H1 (cell line): Measurements from ENCODE around the gene SFT2D1. TPM values are rescaled to one million over a fixed set of nuclear protein-coding genes. Genes with fewer than 3 reads are reported as not detected.

ENCODE experiments used
- CTCF ChIA-PET: fragments of 300-600 bp; sonication (Branson Sonifier 250); formaldehyde crosslinking; loops from one replicate; lab custom pipeline; 2021; ENCODE audit not compliant: partially characterized antibody; lab: Charles Lee
- POLR2A ChIA-PET: fragments of 300-600 bp; sonication (Branson Sonifier 250); formaldehyde crosslinking; loops from one replicate; lab custom pipeline; 2021; ENCODE audit warnings: inconsistent platforms; ENCODE audit not compliant: partially characterized antibody; lab: Charles Lee
- DNase-seq, 2 experiments: peaks; one replicate each; pipeline versions ENCODE4 v3.0.0 to v3.0.0-alpha.2; 2010 to 2022; ENCODE audit warnings: low spot score in 2 of 2, low read depth in 1 of 2, mixed read lengths in 1 of 2
- FAIRE-seq: peaks from 2 replicates; lab custom pipeline; 2011; peaks lifted over from hg19 to GRCh38; lab: Jason Lieb, UNC
- H2AFZ ChIP-seq: 2 replicates; pipeline ENCODE4 v1.8.1; 2012; ENCODE audit warnings: low read length, inconsistent platforms
- H2AK5ac ChIP-seq: 2 replicates; pipeline ENCODE4 v1.6.1; 2013; ENCODE audit warnings: low read depth, low read length
- H2BK120ac ChIP-seq: replicated peaks from 2 replicates; pipeline ENCODE3; 2013; ENCODE audit warnings: low read depth, low read length, inconsistent platforms
- H2BK12ac ChIP-seq: 2 replicates; pipeline ENCODE4 v1.6.1; 2013; ENCODE audit warnings: low read depth, low read length
- H2BK15ac ChIP-seq: 2 replicates; pipeline ENCODE4 v1.6.1; 2013; ENCODE audit warnings: low read length
- H2BK20ac ChIP-seq: 2 replicates; pipeline ENCODE4 v1.6.1; 2013; ENCODE audit warnings: low read length
- H2BK5ac ChIP-seq: 2 replicates; pipeline ENCODE4 v1.6.1; 2013; ENCODE audit warnings: low read depth, low read length
- H3K14ac ChIP-seq: 2 replicates; pipeline ENCODE4 v1.6.1; 2013; ENCODE audit warnings: inconsistent platforms; ENCODE audit not compliant: insufficient read length
- H3K18ac ChIP-seq: 2 replicates; pipeline ENCODE4 v1.6.1; 2013; ENCODE audit warnings: low read length; ENCODE audit errors: extremely low read depth
- H3K23ac ChIP-seq: 2 replicates; pipeline ENCODE4 v1.6.1; 2013; ENCODE audit warnings: inconsistent platforms; ENCODE audit not compliant: insufficient read length
- H3K23me2 ChIP-seq: 2 replicates; pipeline ENCODE4 v1.6.1; 2013; ENCODE audit warnings: low read depth, low read length
- H3K27ac ChIP-seq: 2 replicates; pipeline ENCODE4 v1.6.1; 2011; ENCODE audit warnings: low read depth, low read length, inconsistent platforms
- H3K27me3 ChIP-seq, 4 experiments: replicated peaks in 1 of 4; 1 replicate in 1 of 4; 2 replicates in 3 of 4; pipeline versions ENCODE4 v1.6.1 to v1.8.1; 2011 to 2013; ENCODE audit warnings: low read length in 3 of 4, mild to moderate bottlenecking in 3 of 4, inconsistent platforms in 2 of 4, mixed read lengths in 2 of 4, moderate library complexity in 1 of 4; ENCODE audit not compliant: control insufficient read depth in 3 of 4, insufficient read depth in 3 of 4; ENCODE audit errors: extremely low read depth in 1 of 4
- H3K36me3 ChIP-seq, 4 experiments: 2 replicates each; pipeline versions ENCODE4 v1.6.1 to v1.8.1; 2011 to 2013; ENCODE audit warnings: mild to moderate bottlenecking in 4 of 4, low read length in 3 of 4, moderate library complexity in 2 of 4, control low read depth in 1 of 4, inconsistent platforms in 1 of 4; ENCODE audit not compliant: insufficient read depth in 4 of 4, control insufficient read depth in 2 of 4
- H3K4ac ChIP-seq: replicated peaks from 2 replicates; pipeline ENCODE3; 2013; ENCODE audit warnings: low read length, low read depth, mixed read lengths, inconsistent platforms; ENCODE audit not compliant: insufficient read length
- H3K4me1 ChIP-seq, 4 experiments: replicated peaks in 1 of 4; 1 replicate in 1 of 4; 2 replicates in 3 of 4; pipeline versions ENCODE4 v1.6.1 to v1.8.1; 2011 to 2013; ENCODE audit warnings: low read length in 3 of 4, inconsistent platforms in 2 of 4, mixed read lengths in 1 of 4; ENCODE audit not compliant: insufficient read depth in 4 of 4, control insufficient read depth in 3 of 4
- H3K4me2 ChIP-seq, 2 experiments: 2 replicates each; pipeline versions ENCODE4 v1.6.1 to v1.8.1; 2011 to 2013; ENCODE audit warnings: low read depth in 2 of 2, low read length in 2 of 2, control low read depth in 1 of 2, inconsistent platforms in 1 of 2, mild to moderate bottlenecking in 1 of 2; ENCODE audit not compliant: insufficient read depth in 1 of 2
- H3K4me3 ChIP-seq, 4 experiments: fragments of 200-600, 300-600 bp in 1 of 4; sonication (generic), shearing (Covaris generic), sonication (Bioruptor Twin) in 1 of 4; 2 replicates each; pipeline versions ENCODE4 v1.5.1 to v1.8.1; 2011 to 2016; ENCODE audit warnings: low read length in 4 of 4, low read depth in 3 of 4, control low read depth in 2 of 4, inconsistent platforms in 2 of 4, mild to moderate bottlenecking in 2 of 4, mixed read lengths in 1 of 4, moderate library complexity in 1 of 4; ENCODE audit not compliant: insufficient read depth in 2 of 4; ENCODE audit errors: extremely low read depth in 1 of 4
- H3K56ac ChIP-seq: replicated peaks from 2 replicates; pipeline ENCODE3; 2013; ENCODE audit warnings: low read depth, mild to moderate bottlenecking, mixed read lengths, low read length, inconsistent platforms; ENCODE audit not compliant: insufficient read length
- H3K79me1 ChIP-seq: 2 replicates; pipeline ENCODE4 v1.6.1; 2013; ENCODE audit warnings: low read depth, low read length, control low read depth
- H3K79me2 ChIP-seq, 2 experiments: 2 replicates each; pipeline versions ENCODE4 v1.6.1 to v1.8.1; 2012 to 2013; ENCODE audit warnings: low read length in 2 of 2, mild to moderate bottlenecking in 2 of 2, inconsistent platforms in 1 of 2; ENCODE audit not compliant: insufficient read depth in 2 of 2, control insufficient read depth in 1 of 2
- H3K9ac ChIP-seq, 4 experiments: replicated peaks in 1 of 4; 1 replicate in 1 of 4; 2 replicates in 3 of 4; pipeline versions ENCODE4 v1.6.1 to v1.8.1; 2011 to 2013; ENCODE audit warnings: low read depth in 3 of 4, low read length in 3 of 4, control low read depth in 2 of 4, mild to moderate bottlenecking in 2 of 4, moderate library complexity in 2 of 4, inconsistent platforms in 1 of 4; ENCODE audit errors: extremely low read depth in 1 of 4
- H3K9me3 ChIP-seq, 2 experiments: 2 replicates each; pipeline versions ENCODE4 v1.6.1 to v1.8.1; 2012 to 2013; ENCODE audit warnings: mild to moderate bottlenecking in 2 of 2, moderate library complexity in 2 of 2, control low read depth in 1 of 2, inconsistent platforms in 1 of 2, low read depth in 1 of 2, low read length in 1 of 2, mixed read lengths in 1 of 2; ENCODE audit not compliant: insufficient read depth in 2 of 2
- H4K20me1 ChIP-seq, 2 experiments: replicated peaks in 1 of 2; 2 replicates each; pipeline versions ENCODE3 to v1.8.1; 2011 to 2013; ENCODE audit warnings: inconsistent platforms in 2 of 2, low read length in 2 of 2, mild to moderate bottlenecking in 1 of 2; ENCODE audit not compliant: insufficient read depth in 2 of 2, control insufficient read depth in 1 of 2
- H4K5ac ChIP-seq: 2 replicates; pipeline ENCODE4 v1.6.1; 2013; ENCODE audit warnings: low read length, low read depth, mixed read lengths, inconsistent platforms; ENCODE audit not compliant: insufficient read length
- H4K8ac ChIP-seq: 2 replicates; pipeline ENCODE4 v1.8.0; 2013; ENCODE audit warnings: mild to moderate bottlenecking, moderate library complexity, low read length, inconsistent platforms; ENCODE audit not compliant: insufficient read depth; ENCODE audit errors: extremely low read depth
- H4K91ac ChIP-seq: replicated peaks from 2 replicates; pipeline ENCODE3; 2013; ENCODE audit warnings: low read length, mixed read lengths, inconsistent platforms; ENCODE audit not compliant: insufficient read length
- CBX8 ChIP-seq: fragments of 300-800, 300-1000 bp; sonication (generic); IDR thresholded peaks from 2 replicates; pipeline ENCODE4 v1.7.1; 2016; ENCODE audit warnings: low read depth, low read length, borderline replicate concordance
- JUN ChIP-seq: IDR thresholded peaks from 2 replicates; pipeline ENCODE4 v1.6.1; 2011; ENCODE audit warnings: low read depth, mild to moderate bottlenecking, improper control_type of control experiment, low read length
- KDM4A ChIP-seq: IDR thresholded peaks from one replicate; pipeline ENCODE4 v1.7.1; 2012; ENCODE audit warnings: low read depth, mild to moderate bottlenecking, moderate library complexity, low read length, inconsistent platforms; ENCODE audit not compliant: severe bottlenecking
- RAD21 ChIP-seq, 2 experiments: IDR thresholded peaks in 1 of 2; conservative IDR thresholded peaks in 1 of 2; 2 replicates each; pipeline ENCODE4 v1.6.1; 2011; ENCODE audit warnings: low read depth in 2 of 2, low read length in 2 of 2, improper control_type of control experiment in 1 of 2, inconsistent platforms in 1 of 2, mild to moderate bottlenecking in 1 of 2, moderate library complexity in 1 of 2
- TAF1 ChIP-seq: IDR thresholded peaks from 2 replicates; pipeline ENCODE4 v1.6.1; 2011; ENCODE audit warnings: mild to moderate bottlenecking, low read depth, low read length
- WGBS, 2 experiments: shearing (Covaris generic) in 1 of 2; methylation state at CpG; one replicate each; pipeline versions ENCODE4 v1.1.6 to v1.1.7; 2013 to 2015; ENCODE audit warnings: low lambda C conversion rate in 2 of 2, mixed read lengths in 2 of 2, inconsistent platforms in 1 of 2, low coverage in 1 of 2, missing lambda C conversion rate in 1 of 2; ENCODE audit not compliant: insufficient replicate concordance in 2 of 2, insufficient coverage in 1 of 2, insufficient read length in 1 of 2; ENCODE audit errors: extremely low coverage in 1 of 2, missing lambda C conversion rate in 1 of 2; 5-methylcytosine and 5-hydroxymethylcytosine counted together
- polyA plus RNA-seq, 7 experiments: library from polyadenylated mRNA; depleted of rRNA in 3 of 7; stranded (reverse) in 5 of 7; unstranded in 2 of 7; fragments of >200 nt in 5 of 7; fragments of 200-250 nt in 2 of 7; gene quantifications; 1 replicate in 5 of 7; 2 replicates in 1 of 7; 4 replicates in 1 of 7; pipeline versions ENCODE4 v1.2.1 to v1.2.3, GENCODE V29; 2011 to 2013; ENCODE audit warnings: missing spikeins in 2 of 7, mixed read lengths in 2 of 7
- total RNA-seq: library from RNA; stranded (reverse); fragmentation: NEBNext Ultra II Directional; extraction: Animal tissue kit (Norgen Biotek cat#: 25700); gene quantifications from 2 replicates; pipeline ENCODE4 v1.2.1, GENCODE V29; 2021
- TF ChIP-seq, protein P1 (sequence below): IDR thresholded peaks from 2 replicates; pipeline ENCODE4 v1.6.1; 2011; ENCODE audit warnings: low read length, improper control_type of control experiment
- TF ChIP-seq, protein P2 (sequence below): IDR thresholded peaks from 2 replicates; pipeline ENCODE4 v1.6.1; 2012; ENCODE audit warnings: inconsistent platforms

The SFT2D1 gene
- total and polyA plus RNA-seq, 2 of the 8 experiments (the other 6 are each of a cell fraction or from before 2014, with no cell fraction given), result 52.3 to 76.1 TPM

- peak in 1 of 2 experiments; percentile 84 for DNase-seq
- Histone ChIP-seq H3K18ac (peak overlapping the region; percentile 38; the same call in 1 of the 2 replicates), H3K4me1 (peaks cover 0 to 10% (median 4%) of the 10 kb centered on the region in 4 experiments; a peak in 4 of 7 replicates), H3K27ac (no peak overlapping the region), H3K56ac (peak overlapping the region; percentile 16), H4K5ac (no peak overlapping the region), H3K79me2 (no peaks in the 10 kb centered on the region), H2BK12ac (peak overlapping the region; percentile 88; the same call in 1 of the 2 replicates), H3K4ac (no peak overlapping the region), H3K9ac (peak overlapping the region in 1 of 4 experiments; percentile 8; a peak in 1 of 7 replicates), H4K20me1 (peaks cover 0 to 3% of the 10 kb centered on the region in 2 experiments), H3K36me3 (no peaks in the 10 kb centered on the region), H3K4me3 (peak overlapping the region; percentile 22 to 60 (median 44)), H2BK120ac (no peak overlapping the region), H4K91ac (peak overlapping the region; percentile 54), H3K23ac (no peak overlapping the region), H3K23me2 (peaks cover 7% of the 10 kb centered on the region; the same call in 1 of the 2 replicates), H3K14ac (no peak overlapping the region), H2BK15ac (peak overlapping the region; percentile 97; the same call in 1 of the 2 replicates), H2AFZ (peak overlapping the region; percentile 36; the same call in 1 of the 2 replicates), H2BK5ac (no peak overlapping the region), H3K79me1 (no peaks in the 10 kb centered on the region), H3K27me3 (peaks cover 24 to 54% (median 48%) of the 10 kb centered on the region in 4 experiments), H3K9me3 (no peaks in the 10 kb centered on the region; a peak in 1 of 4 replicates), H3K4me2 (peak overlapping the region; percentile 70 to 93), H2BK20ac (no peak overlapping the region), H2AK5ac (no peak overlapping the region), H4K8ac (peak overlapping the region; percentile 51)
- 5% methylated on average over 61 of the region's 115 CpGs; no CpG with 5 or more reads in 1 of the 2 experiments for WGBS, 2 experiments
- FAIRE-seq, result no peak
- POLR2A ChIA-PET, result interaction anchor here (1.1 to 2.2 kb wide), 6 partner anchors 10 to 93 kb away, joined by 3 to 8 read pairs (median 4); no protein-coding TSS in a partner anchor
- CTCF ChIA-PET, result interaction anchor here (0.8 to 8.2 kb wide), 12 partner anchors 13 to 100 kb away, joined by 3 to 120 read pairs (median 4); no protein-coding TSS in a partner anchor
- TF ChIP-seq RAD21 (IDR thresholded peaks at IDR 0.05 in 1 of 2, conservative IDR thresholded peaks at IDR 0.05 in 1 of 2; ENCODE audit: low read depth in 2 of 2, low read length in 2 of 2), result 0 out of 4 replicates have a peak, but pooled peaks of 1 of the 2 experiments have one; percentile 1
- TF ChIP-seq JUN, result no peak
- TF ChIP-seq, protein P1, sequence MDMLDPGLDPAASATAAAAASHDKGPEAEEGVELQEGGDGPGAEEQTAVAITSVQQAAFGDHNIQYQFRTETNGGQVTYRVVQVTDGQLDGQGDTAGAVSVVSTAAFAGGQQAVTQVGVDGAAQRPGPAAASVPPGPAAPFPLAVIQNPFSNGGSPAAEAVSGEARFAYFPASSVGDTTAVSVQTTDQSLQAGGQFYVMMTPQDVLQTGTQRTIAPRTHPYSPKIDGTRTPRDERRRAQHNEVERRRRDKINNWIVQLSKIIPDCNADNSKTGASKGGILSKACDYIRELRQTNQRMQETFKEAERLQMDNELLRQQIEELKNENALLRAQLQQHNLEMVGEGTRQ, result 0 out of 2 replicates have a peak, but pooled peaks have one; percentile 5
- 0 out of 2 replicates have a peak, but pooled peaks have one; percentile 32 for TF ChIP-seq TAF1
- TF ChIP-seq CBX8, result no peak
- TF ChIP-seq, protein P2, sequence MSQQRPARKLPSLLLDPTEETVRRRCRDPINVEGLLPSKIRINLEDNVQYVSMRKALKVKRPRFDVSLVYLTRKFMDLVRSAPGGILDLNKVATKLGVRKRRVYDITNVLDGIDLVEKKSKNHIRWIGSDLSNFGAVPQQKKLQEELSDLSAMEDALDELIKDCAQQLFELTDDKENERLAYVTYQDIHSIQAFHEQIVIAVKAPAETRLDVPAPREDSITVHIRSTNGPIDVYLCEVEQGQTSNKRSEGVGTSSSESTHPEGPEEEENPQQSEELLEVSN, result peak; percentile 85
- peak; percentile 98 for TF ChIP-seq KDM4A
Observed at GRCh38 chr6:166307082-166308032, 35.0 kb downstream of the SFT2D1 start.
